Endothelial cell of hepatic sinusoid (primary cell): ENCODE data around the gene PLCG1.
"Not testable (repeated sequence)": the region's sequence is repeated elsewhere in the genome, so short reads cannot be mapped to it uniquely, and the experiment has no call there.

Source experiments
- in situ Hi-C: cut with HindIII; loops from 2 replicates; pipeline ENCODE4 v1.10.0; 2017; ENCODE audit warnings: low sequenced_read_pairs

The PLCG1 gene

DNA sequence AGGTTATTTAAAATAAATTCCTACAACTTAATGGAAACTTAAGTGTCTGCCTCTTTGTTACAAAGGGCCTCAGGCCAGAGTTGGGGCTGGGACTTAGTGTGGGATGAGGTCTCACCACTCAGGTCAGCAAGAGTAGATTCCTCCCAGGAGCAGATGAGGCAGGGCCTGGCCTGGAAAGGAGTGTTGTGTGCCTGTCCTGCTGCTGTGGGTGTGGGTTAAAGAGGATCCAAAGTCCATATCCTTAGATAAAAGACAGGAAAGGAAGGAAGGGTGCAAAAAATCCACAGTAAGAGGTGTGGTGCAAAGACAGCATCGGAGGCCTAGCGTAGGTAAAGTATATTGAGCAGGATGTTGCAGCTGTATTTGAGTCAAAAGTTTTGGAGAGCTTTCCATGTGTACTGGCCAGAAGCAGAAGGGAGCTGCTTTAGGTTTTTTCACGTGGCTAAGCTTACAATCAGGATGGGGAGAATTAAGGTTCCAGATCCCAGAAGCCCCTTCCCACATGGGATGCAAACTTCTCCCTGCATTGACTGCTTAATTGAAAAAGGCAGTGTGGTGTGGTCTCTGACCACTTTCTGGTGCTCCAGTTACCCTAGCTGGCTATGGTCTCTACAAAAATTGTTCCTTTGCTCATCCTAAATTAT is 12.8 kb upstream of the PLCG1 start:
- in situ Hi-C loops: no loop called here

GRCh38 chr20:41125530-41126457 is 11.5 kb upstream of the PLCG1 start:
- in situ Hi-C loops: no loop called here

- in situ Hi-C loops: no loop called here
Measured at GRCh38 chr20:41126719-41127118, 10.6 kb upstream of the PLCG1 start.

DNA sequence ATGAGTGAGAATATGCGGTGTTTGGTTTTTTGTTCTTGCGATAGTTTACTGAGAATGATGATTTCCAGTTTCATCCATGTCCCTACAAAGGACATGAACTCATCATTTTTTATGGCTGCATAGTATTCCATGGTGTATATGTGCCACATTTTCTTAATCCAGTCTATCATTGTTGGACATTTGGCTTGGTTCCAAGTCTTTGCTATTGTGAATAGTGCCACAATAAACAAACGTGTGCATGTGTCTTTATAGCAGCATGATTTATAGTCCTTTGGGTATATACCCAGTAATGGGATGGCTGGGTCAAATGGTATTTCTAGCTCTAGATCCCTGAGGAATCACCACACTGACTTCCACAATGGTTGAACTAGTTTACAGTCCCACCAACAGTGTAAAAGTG is 9.0 kb upstream of the PLCG1 start:
- in situ Hi-C loops: not testable (repeated sequence)

DNA sequence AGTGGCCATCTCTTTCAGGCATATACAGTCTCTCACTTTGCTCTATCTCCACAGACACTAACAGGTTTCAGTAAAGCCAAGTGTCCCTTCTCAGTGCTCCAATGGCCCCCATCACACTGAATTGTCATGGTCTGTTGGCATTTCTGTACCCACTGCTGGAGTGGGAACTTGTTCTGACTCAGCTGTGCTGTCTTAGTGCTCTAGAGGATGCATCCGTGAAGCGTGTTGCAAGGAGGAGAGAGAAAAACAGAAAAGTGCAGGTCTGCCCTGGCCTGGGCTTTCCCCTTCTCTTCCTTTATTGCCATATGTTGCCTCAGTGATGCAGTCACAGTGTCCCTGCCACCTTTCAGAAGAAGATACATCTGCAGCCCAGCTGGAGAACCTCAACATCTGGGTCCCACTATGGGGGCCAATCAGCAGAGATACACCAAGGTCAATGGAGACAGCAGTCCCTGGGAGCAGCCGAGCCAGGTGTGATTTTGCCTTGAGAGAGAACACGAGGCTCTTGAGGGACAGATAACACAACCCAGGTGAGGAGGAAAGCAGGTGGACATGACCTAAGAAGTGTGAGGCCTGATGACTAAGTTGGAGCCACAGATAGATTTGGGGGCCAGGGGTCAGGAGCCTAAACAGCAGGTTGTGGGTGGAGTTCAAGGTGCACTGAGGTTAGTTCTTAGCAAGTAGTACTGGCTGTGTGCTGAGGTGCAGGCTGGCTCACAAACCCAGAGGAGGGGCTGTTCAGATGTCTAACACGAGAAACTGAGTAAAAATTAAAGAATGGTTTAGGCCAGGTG is 5.6 kb upstream of the PLCG1 start:
- in situ Hi-C loops: no loop called here

DNA sequence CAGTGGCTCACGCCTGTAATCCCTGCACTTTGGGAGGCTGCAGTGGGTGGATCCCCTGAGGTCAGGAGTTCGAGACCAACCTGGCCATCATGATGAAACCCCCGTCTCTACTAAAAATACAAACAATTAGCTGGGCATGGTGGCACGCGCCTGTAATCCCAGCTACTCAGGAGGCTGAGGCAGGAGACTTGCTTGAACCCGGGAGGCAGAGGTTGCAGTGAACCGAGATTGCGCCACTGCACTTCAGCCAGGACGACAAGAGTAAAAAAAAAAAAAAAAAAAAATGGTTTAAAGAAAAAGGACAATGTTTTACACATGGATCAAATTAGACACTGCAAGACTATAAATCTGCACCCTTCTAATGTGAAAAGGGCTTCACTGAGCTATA is 5.0 kb upstream of the PLCG1 start:
- in situ Hi-C loops: not testable (repeated sequence)

GRCh38 chr20:41133709-41134361 is 3.5 kb upstream of the PLCG1 start:
- in situ Hi-C loops: no loop called here

- in situ Hi-C loops: no loop called here
Measured at GRCh38 chr20:41134362-41135186, 2.8 kb upstream of the PLCG1 start.

GRCh38 chr20:41135187-41135887 is 2.0 kb upstream of the PLCG1 start:
- in situ Hi-C loops: no loop called here

GRCh38 chr20:41135888-41136679 is 1.3 kb upstream of the PLCG1 start:
- in situ Hi-C loops: no loop called here

DNA sequence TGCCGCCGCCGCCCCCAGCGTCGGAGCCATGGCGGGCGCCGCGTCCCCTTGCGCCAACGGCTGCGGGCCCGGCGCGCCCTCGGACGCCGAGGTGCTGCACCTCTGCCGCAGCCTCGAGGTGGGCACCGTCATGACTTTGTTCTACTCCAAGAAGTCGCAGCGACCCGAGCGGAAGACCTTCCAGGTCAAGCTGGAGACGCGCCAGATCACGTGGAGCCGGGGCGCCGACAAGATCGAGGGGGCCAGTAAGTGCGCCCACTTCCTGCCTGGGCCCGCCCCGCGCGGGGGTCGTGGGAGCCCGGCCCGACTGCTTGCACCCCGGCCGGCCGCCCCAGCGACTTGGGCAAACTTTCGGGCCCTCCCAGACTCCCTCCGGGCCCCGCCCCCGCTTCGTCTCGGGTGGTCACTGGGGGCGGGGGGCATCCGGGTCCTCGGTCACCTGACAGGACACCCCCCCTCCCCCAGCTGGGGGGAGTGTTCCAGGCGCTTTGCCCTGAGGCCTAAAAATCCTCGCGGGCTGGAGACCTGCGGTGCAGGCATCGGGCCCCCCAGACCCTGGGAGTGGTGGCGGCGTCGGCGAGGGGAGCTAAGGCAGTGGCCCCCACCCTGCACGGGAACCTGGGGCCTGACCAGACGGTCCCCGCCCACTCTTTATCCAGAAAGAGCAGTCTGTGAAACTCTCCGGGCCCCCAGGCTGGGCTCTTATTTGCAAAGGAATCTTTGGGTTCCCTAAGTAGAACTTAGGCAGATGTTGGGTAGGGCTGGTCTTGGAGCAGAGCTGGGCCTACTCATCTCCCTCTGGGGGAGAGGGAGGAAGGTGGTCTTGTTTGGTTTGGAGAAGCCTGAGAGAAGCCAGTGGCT is 501 bp downstream of the PLCG1 start:
- in situ Hi-C loops: no loop called here

DNA sequence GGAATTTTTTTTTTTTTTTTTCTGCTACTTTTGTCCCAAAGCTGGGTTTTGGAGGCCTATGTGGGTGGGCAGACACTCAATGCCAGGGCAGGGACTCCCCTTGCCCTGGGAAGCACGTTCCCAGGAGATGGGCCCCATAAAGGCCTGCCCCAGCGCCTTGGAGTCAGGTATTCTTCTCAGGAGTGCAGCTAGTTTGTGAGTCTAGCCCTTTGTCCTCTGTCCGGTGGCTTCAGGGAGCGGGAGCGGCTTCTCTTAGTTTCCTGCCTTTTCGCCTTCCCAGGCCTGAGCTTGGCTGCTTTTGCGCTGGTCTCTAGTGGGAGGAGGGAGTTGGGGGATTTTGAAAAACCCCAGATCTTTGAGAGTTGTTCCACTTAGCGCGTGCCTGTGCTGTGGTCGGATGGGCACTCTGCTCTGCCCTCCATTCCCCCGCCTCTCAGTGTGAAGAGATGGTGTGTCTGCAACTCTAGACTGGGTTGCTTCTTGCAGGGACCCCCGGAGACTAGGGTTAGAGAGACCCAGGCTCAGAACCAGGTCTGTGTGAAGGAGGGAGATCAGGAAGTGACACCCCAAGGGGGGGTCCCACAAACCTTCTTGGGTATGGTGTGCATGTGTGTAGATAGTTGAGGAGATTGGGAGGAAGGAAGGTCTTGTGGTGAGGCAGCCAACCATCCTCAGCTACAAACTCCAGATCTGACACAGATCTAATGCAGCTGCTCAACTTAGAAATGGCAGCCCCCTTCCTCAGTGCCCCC is 1.3 kb downstream of the PLCG1 start:
- in situ Hi-C loops: no loop called here

GRCh38 chr20:41139227-41140093 is 2.1 kb downstream of the PLCG1 start:
- in situ Hi-C loops: no loop called here

GRCh38 chr20:41140226-41141133 is 3.1 kb downstream of the PLCG1 start:
- in situ Hi-C loops: no loop called here

GRCh38 chr20:41141153-41141815 is 3.9 kb downstream of the PLCG1 start:
- in situ Hi-C loops: no loop called here
